HEK293 (cell line): ENCODE results near the gene MGME1.
A peak's percentile ranks its signal among the peaks of the same experiment; 100 is the strongest.

Experiments
- CTCF ChIA-PET: fragments of 350-600 bp; formaldehyde crosslinking; extraction: SDS; loops from one replicate; lab custom pipeline; 2021; ENCODE audit warnings: antibody characterized with exemption; lab: Yijun Ruan, JAX
- POLR2A ChIA-PET: fragments of 300-600 bp; formaldehyde crosslinking; extraction: SDS; loops from one replicate; lab custom pipeline; 2020; ENCODE audit warnings: antibody characterized with exemption, inconsistent platforms; lab: Yijun Ruan, JAX
- H3K27ac ChIP-seq: fragments of 200-500 bp; sonication (Bioruptor generic); 2 replicates; pipeline ENCODE4 v1.5.1; 2014; ENCODE audit warnings: low read depth, low read length, control low read depth, inconsistent platforms; ENCODE audit errors: extremely low read depth
- H3K36me3 ChIP-seq, 2 experiments: fragments of 200-500 bp in 1 of 2; sonication (Bioruptor generic) in 1 of 2; 1 replicate in 1 of 2; 2 replicates in 1 of 2; pipeline ENCODE4 v1.5.1; 2014 to 2017; ENCODE audit warnings: inconsistent platforms in 2 of 2, low read length in 2 of 2; ENCODE audit not compliant: control insufficient read depth in 2 of 2, insufficient read depth in 1 of 2
- H3K4me1 ChIP-seq: fragments of 200-500 bp; sonication (Bioruptor generic); 2 replicates; pipeline ENCODE4 v1.5.1; 2014; ENCODE audit warnings: mild to moderate bottlenecking, low read length, inconsistent platforms; ENCODE audit not compliant: control insufficient read depth, insufficient read depth
- H3K4me3 ChIP-seq: 2 replicates; pipeline ENCODE4 v1.5.1; 2011; ENCODE audit warnings: low read depth, mild to moderate bottlenecking, control low read depth, low read length, moderate library complexity
- H3K9me3 ChIP-seq: fragments of 200-500 bp; sonication (Bioruptor generic); 2 replicates; pipeline ENCODE4 v1.5.1; 2014; ENCODE audit warnings: low read depth, low read length, inconsistent platforms; ENCODE audit not compliant: control insufficient read depth, insufficient read depth
- EGR2 ChIP-seq: fragments of 450-650 bp; formaldehyde crosslinking; IDR thresholded peaks from 2 replicates; pipeline ENCODE4 v1.5.1; 2016; ENCODE audit warnings: low read depth, missing biosample characterization, missing genetic modification characterization
- GLI2 ChIP-seq: fragments of 450-650 bp; formaldehyde crosslinking; IDR thresholded peaks from 2 replicates; pipeline ENCODE4; 2017; ENCODE audit warnings: missing biosample characterization, missing genetic modification characterization, low read depth, borderline replicate concordance
- OSR2 ChIP-seq: fragments of 450-650 bp; formaldehyde crosslinking; IDR thresholded peaks from 2 replicates; pipeline ENCODE4 v1.5.1; 2016; ENCODE audit warnings: missing biosample characterization, missing genetic modification characterization
- ZBTB20 ChIP-seq: fragments of 450-650 bp; formaldehyde crosslinking; IDR thresholded peaks from 2 replicates; pipeline ENCODE4 v1.5.1; 2016; ENCODE audit warnings: missing biosample characterization, missing genetic modification characterization
- ZBTB21 ChIP-seq: fragments of 450-650 bp; formaldehyde crosslinking; IDR thresholded peaks from 2 replicates; pipeline ENCODE4 v1.5.1; 2017; ENCODE audit warnings: missing biosample characterization, missing genetic modification characterization
- ZBTB48 ChIP-seq: fragments of 450-650 bp; formaldehyde crosslinking; IDR thresholded peaks from 2 replicates; pipeline ENCODE4 v1.5.1; 2016; ENCODE audit warnings: missing biosample characterization, missing genetic modification characterization
- ZFP37 ChIP-seq: fragments of 450-650 bp; formaldehyde crosslinking; IDR thresholded peaks from 2 replicates; pipeline ENCODE4 v1.5.1; 2016; ENCODE audit warnings: missing biosample characterization, missing genetic modification characterization
- ZFP41 ChIP-seq: fragments of 450-650 bp; formaldehyde crosslinking; IDR thresholded peaks from 2 replicates; pipeline ENCODE4 v1.5.1; 2016; ENCODE audit warnings: missing biosample characterization, missing genetic modification characterization, borderline replicate concordance
- ZNF114 ChIP-seq: fragments of 450-650 bp; formaldehyde crosslinking; IDR thresholded peaks from 2 replicates; pipeline ENCODE4 v1.5.0; 2017; ENCODE audit warnings: missing biosample characterization, missing genetic modification characterization
- ZNF133 ChIP-seq: fragments of 450-650 bp; formaldehyde crosslinking; IDR thresholded peaks from 2 replicates; pipeline ENCODE4 v1.5.1; 2016; ENCODE audit warnings: missing biosample characterization, missing genetic modification characterization
- ZNF175 ChIP-seq: fragments of 450-650 bp; formaldehyde crosslinking; IDR thresholded peaks from 2 replicates; pipeline ENCODE4 v1.5.1; 2016; ENCODE audit warnings: missing biosample characterization, missing genetic modification characterization
- ZNF354C ChIP-seq: fragments of 450-650 bp; formaldehyde crosslinking; IDR thresholded peaks from 2 replicates; pipeline ENCODE4 v1.5.1; 2016; ENCODE audit warnings: missing biosample characterization, missing genetic modification characterization, low read depth, borderline replicate concordance
- ZNF473 ChIP-seq: fragments of 450-650 bp; formaldehyde crosslinking; IDR thresholded peaks from 2 replicates; pipeline ENCODE4 v1.5.1; 2017; ENCODE audit warnings: missing biosample characterization, missing genetic modification characterization
- ZNF560 ChIP-seq: fragments of 450-650 bp; formaldehyde crosslinking; IDR thresholded peaks from 2 replicates; pipeline ENCODE4 v1.5.1; 2017; ENCODE audit warnings: missing biosample characterization, missing genetic modification characterization, borderline replicate concordance
- ZNF585B ChIP-seq: fragments of 450-650 bp; formaldehyde crosslinking; IDR thresholded peaks from 2 replicates; pipeline ENCODE4 v1.5.1; 2016; ENCODE audit warnings: missing biosample characterization, missing genetic modification characterization
- ZNF610 ChIP-seq: fragments of 450-650 bp; formaldehyde crosslinking; IDR thresholded peaks from 2 replicates; pipeline ENCODE4 v1.5.1; 2016; ENCODE audit warnings: missing biosample characterization, missing genetic modification characterization, borderline replicate concordance
- ZNF624 ChIP-seq: fragments of 450-650 bp; formaldehyde crosslinking; IDR thresholded peaks from 2 replicates; pipeline ENCODE4 v1.5.1; 2017; ENCODE audit warnings: missing biosample characterization, missing genetic modification characterization
- ZNF707 ChIP-seq: fragments of 450-650 bp; formaldehyde crosslinking; IDR thresholded peaks from 2 replicates; pipeline ENCODE4 v1.5.1; 2016; ENCODE audit warnings: missing biosample characterization, missing genetic modification characterization
- ZNF792 ChIP-seq: fragments of 450-650 bp; formaldehyde crosslinking; IDR thresholded peaks from 2 replicates; pipeline ENCODE4 v1.5.1; 2016; ENCODE audit warnings: missing biosample characterization, missing genetic modification characterization
- ZXDB ChIP-seq: fragments of 450-650 bp; formaldehyde crosslinking; IDR thresholded peaks from 2 replicates; pipeline ENCODE4 v1.5.1; 2016; ENCODE audit warnings: missing biosample characterization, missing genetic modification characterization
- TF ChIP-seq, protein P1 (sequence below): fragments of 450-650 bp; formaldehyde crosslinking; conservative IDR thresholded peaks from 2 replicates; pipeline ENCODE4 v1.5.1; 2016; ENCODE audit warnings: low read depth, missing biosample characterization, missing genetic modification characterization
- TF ChIP-seq, protein P2 (sequence below): fragments of 450-650 bp; formaldehyde crosslinking; IDR thresholded peaks from 2 replicates; pipeline ENCODE4 v1.5.1; 2016; ENCODE audit warnings: missing biosample characterization, missing genetic modification characterization
- TF ChIP-seq, protein P3 (sequence below): fragments of 450-650 bp; formaldehyde crosslinking; IDR thresholded peaks from 2 replicates; pipeline ENCODE4 v1.5.1; 2016; ENCODE audit warnings: missing biosample characterization, missing genetic modification characterization
- TF ChIP-seq, protein P4 (sequence below): fragments of 450-650 bp; formaldehyde crosslinking; IDR thresholded peaks from 2 replicates; pipeline ENCODE4 v1.5.1; 2016; ENCODE audit warnings: missing biosample characterization, missing genetic modification characterization

MGME1 gene

GRCh38 chr20:17965042-17965697 is 3.6 kb upstream of the MGME1 start (continued):
- TF ChIP-seq, protein P1, sequence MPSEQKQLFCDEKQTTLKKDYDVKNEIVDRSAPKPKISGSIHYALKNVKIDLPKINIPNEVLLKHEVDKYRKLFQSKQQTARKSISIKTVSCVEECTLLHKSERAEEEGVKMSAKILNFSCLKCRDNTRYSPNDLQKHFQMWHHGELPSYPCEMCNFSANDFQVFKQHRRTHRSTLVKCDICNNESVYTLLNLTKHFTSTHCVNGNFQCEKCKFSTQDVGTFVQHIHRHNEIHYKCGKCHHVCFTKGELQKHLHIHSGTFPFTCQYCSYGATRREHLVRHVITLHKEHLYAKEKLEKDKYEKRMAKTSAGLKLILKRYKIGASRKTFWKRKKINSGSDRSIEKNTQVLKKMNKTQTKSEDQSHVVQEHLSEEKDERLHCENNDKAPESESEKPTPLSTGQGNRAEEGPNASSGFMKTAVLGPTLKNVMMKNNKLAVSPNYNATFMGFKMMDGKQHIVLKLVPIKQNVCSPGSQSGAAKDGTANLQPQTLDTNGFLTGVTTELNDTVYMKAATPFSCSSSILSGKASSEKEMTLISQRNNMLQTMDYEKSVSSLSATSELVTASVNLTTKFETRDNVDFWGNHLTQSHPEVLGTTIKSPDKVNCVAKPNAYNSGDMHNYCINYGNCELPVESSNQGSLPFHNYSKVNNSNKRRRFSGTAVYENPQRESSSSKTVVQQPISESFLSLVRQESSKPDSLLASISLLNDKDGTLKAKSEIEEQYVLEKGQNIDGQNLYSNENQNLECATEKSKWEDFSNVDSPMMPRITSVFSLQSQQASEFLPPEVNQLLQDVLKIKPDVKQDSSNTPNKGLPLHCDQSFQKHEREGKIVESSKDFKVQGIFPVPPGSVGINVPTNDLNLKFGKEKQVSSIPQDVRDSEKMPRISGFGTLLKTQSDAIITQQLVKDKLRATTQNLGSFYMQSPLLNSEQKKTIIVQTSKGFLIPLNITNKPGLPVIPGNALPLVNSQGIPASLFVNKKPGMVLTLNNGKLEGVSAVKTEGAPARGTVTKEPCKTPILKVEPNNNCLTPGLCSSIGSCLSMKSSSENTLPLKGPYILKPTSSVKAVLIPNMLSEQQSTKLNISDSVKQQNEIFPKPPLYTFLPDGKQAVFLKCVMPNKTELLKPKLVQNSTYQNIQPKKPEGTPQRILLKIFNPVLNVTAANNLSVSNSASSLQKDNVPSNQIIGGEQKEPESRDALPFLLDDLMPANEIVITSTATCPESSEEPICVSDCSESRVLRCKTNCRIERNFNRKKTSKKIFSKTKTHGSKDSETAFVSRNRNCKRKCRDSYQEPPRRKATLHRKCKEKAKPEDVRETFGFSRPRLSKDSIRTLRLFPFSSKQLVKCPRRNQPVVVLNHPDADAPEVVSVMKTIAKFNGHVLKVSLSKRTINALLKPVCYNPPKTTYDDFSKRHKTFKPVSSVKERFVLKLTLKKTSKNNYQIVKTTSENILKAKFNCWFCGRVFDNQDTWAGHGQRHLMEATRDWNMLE (tag by site-specific recombination), result no peak
- TF ChIP-seq, protein P2, sequence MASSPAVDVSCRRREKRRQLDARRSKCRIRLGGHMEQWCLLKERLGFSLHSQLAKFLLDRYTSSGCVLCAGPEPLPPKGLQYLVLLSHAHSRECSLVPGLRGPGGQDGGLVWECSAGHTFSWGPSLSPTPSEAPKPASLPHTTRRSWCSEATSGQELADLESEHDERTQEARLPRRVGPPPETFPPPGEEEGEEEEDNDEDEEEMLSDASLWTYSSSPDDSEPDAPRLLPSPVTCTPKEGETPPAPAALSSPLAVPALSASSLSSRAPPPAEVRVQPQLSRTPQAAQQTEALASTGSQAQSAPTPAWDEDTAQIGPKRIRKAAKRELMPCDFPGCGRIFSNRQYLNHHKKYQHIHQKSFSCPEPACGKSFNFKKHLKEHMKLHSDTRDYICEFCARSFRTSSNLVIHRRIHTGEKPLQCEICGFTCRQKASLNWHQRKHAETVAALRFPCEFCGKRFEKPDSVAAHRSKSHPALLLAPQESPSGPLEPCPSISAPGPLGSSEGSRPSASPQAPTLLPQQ, result no peak
- no peak for TF ChIP-seq OSR2 (tag by site-specific recombination)
- no peak for TF ChIP-seq ZNF175 (tag by site-specific recombination)
- no peak for TF ChIP-seq ZNF560 (tag by site-specific recombination)
- TF ChIP-seq ZNF585B (tag by site-specific recombination), result no peak

DNA sequence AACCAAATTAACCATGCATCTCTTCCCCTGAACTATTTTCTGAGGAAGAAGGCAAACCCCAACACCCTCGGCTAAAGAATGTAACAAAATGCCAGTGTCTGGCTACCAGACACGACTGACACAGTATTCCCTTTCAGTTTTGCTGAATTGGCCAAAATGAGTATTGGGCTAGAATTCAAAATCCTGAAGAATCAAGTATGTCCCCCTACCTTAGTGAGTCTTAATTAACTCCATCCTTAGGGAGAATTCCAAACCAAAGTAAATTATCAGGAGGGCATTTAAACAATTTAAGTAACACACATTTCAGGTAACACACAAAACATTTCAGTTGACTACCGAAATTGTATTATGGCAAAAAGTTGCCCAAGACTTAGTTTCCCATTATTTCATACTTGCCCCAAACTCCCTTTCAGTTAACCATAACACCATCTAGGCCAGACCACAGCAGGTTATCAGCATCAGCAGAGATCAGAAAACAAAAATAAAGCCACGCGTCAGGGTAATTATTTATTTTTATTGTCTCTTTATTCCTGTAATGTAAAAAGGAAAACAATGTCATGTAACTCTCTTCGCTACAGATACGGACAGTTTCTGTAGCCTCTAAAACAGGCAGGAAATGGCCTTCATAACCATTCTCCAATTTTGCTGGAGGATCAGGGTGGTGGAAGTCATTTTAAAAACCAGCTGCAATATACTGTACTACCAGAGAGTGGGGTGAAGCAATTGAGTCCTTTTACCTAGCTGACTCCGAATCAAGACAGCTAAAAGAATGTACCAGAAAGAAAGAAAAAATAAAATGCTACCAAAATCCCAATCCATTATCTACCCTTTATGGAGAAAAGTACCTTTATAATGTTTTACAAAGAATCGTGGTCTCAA is 2.1 kb upstream of the MGME1 start:
- H3K9me3 ChIP-seq, result no peaks in the 10 kb centered on the region
- peak overlapping the region; percentile 89 for H3K4me3 ChIP-seq
- H3K4me1 ChIP-seq, result peaks cover 8% of the 10 kb centered on the region; the same call in 1 of the 2 replicates
- H3K36me3 ChIP-seq, result peaks cover 0 to 77% of the 10 kb centered on the region in 2 experiments; a peak in 2 of 3 replicates
- no peak overlapping the region for H3K27ac ChIP-seq
- ChIA-PET CTCF (interaction anchor here (0.7 kb wide), 3 partner anchors 9 to 390 kb away, joined by 3 to 4 read pairs (median 3); no protein-coding TSS in a partner anchor), POLR2A (interaction anchor here (1.0 to 4.4 kb wide), 4 partner anchors 8 to 285 kb away, joined by 4 to 16 read pairs (median 7); partner anchors contain the start of gene RRBP1)
- no peak for TF ChIP-seq EGR2 (tag by site-specific recombination)
- TF ChIP-seq ZNF624 (tag by site-specific recombination), result no peak
- no peak for TF ChIP-seq ZNF707 (tag by site-specific recombination)
- TF ChIP-seq ZBTB48, result no peak
- no peak for TF ChIP-seq ZNF354C (tag by site-specific recombination)
- no peak for TF ChIP-seq ZNF114 (tag by site-specific recombination)
- TF ChIP-seq ZBTB20 (tag by site-specific recombination), result no peak
- no peak for TF ChIP-seq GLI2 (tag by site-specific recombination)
- no peak for TF ChIP-seq ZNF792 (tag by site-specific recombination)
- no peak for TF ChIP-seq ZNF473
- TF ChIP-seq, protein P3, sequence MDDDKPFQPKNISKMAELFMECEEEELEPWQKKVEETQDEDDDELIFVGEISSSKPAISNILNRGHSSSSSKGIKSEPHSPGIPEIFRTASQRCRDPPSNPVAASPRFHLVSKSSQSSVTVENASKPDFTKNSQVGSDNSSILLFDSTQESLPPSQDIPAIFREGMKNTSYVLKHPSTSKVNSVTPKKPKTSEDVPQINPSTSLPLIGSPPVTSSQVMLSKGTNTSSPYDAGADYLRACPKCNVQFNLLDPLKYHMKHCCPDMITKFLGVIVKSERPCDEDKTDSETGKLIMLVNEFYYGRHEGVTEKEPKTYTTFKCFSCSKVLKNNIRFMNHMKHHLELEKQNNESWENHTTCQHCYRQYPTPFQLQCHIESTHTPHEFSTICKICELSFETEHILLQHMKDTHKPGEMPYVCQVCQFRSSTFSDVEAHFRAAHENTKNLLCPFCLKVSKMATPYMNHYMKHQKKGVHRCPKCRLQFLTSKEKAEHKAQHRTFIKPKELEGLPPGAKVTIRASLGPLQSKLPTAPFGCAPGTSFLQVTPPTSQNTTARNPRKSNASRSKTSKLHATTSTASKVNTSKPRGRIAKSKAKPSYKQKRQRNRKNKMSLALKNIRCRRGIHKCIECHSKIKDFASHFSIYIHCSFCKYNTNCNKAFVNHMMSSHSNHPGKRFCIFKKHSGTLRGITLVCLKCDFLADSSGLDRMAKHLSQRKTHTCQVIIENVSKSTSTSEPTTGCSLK (tag by site-specific recombination), result no peak
- TF ChIP-seq ZNF133 (tag by site-specific recombination), result no peak
- no peak for TF ChIP-seq ZFP37 (tag by site-specific recombination)
- no peak for TF ChIP-seq ZNF610 (tag by site-specific recombination)
- no peak for TF ChIP-seq ZXDB (tag by site-specific recombination)
- no peak for TF ChIP-seq ZFP41 (tag by site-specific recombination)
- TF ChIP-seq, protein P4, sequence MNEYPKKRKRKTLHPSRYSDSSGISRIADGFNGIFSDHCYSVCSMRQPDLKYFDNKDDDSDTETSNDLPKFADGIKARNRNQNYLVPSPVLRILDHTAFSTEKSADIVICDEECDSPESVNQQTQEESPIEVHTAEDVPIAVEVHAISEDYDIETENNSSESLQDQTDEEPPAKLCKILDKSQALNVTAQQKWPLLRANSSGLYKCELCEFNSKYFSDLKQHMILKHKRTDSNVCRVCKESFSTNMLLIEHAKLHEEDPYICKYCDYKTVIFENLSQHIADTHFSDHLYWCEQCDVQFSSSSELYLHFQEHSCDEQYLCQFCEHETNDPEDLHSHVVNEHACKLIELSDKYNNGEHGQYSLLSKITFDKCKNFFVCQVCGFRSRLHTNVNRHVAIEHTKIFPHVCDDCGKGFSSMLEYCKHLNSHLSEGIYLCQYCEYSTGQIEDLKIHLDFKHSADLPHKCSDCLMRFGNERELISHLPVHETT (tag by site-specific recombination), result no peak
- TF ChIP-seq ZBTB21 (tag by site-specific recombination), result no peak
